Stimulated activated CD4-positive, alpha-beta T cell treated with anti-CD3 and anti-CD28 coated beads, Interleukin-15, amount 100 ng/mL, for 1 hour (primary cell): ENCODE results near the gene PTGFR.

Experiments
- DNase-seq, 2 donors: peaks; one replicate each; pipeline ENCODE4 v3.0.0-alpha.2; 2020; ENCODE audit warnings: low read depth in 1 of 2, low spot score in 1 of 2

Gene PTGFR

DNA sequence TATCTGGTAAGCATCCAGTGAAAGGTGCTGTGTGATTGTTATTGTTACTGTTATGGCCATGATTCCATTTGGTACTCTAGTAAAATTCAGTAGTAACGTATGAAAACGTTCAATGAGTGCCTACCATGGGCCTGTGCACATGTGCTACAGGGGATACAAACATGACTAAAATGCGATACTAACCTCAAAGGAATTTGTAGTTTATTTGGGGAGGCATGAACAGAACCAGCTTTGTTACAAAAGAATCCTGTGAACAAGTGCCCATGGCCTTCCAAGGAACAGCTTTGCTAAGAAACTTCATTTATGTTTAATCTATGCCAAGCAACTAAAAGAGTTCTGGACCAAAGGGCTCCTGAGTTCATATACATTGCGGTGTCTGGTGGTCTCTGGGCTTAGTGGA, 28.7 kb downstream of the PTGFR start:
- DNase-seq = no peak

- no peak for DNase-seq
Observed at GRCh38 chr1:78520216-78520615, 29.4 kb downstream of the PTGFR start.

DNA sequence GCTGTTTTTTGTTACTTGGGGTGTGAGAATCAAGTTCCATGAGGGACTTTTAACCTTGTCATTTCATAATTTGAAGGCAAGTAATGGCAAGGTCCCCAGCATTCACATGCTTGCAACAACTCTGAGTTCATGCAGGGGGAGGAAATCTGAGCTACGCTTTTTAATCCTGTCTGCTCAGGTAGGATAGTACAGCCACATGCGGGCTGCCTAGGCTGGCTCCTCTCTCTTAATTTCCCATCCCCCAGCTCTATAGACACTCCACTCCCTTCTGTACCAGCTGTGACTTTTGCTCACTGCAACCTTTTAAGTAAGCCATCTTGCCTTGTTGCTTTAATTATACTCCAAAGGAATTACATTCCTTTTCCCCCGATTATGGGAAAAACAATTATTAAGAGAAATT, 30.1 kb downstream of the PTGFR start:
- DNase-seq = no peak

DNA sequence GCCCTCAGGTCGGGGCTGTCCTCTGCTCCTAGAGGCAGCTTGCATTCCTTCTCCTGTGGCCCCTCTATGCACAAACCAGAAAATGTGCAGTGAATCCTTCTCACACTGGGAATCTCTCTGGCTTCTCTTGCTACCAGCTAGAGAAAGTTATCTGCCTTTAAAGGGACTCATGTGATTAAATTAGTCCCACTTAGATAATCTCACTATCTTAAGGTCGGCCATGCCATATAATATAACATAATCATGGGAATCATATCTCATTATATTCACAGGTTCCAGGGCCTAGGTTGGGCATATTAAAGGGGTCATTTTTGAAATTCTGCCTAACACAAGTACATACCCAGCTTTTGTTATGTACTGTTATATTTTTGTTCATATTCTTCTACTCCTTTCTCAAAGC, 31.4 kb downstream of the PTGFR start:
- DNase-seq = no peak

DNA sequence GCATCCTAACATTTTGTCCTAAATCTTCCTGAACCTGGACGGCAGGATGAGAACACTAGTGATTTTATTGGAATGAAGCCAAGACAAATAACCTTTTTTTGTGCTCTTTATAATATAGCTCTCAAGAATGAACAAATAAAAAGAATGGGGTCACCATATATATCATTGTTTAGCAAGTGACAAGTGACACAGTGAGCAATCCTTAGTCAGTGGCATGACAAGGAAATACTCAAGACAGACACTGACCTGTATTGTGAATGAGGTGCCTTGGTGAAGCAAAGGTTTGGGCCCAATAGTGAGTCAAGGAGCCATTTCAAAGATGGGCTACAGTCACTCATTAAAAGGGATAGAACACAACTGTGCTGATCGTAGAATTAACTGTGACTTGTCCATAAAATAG, 35.7 kb downstream of the PTGFR start:
- DNase-seq = no peak

- no peak for DNase-seq
Observed at GRCh38 chr1:78527706-78528105, 36.9 kb downstream of the PTGFR start.

DNA sequence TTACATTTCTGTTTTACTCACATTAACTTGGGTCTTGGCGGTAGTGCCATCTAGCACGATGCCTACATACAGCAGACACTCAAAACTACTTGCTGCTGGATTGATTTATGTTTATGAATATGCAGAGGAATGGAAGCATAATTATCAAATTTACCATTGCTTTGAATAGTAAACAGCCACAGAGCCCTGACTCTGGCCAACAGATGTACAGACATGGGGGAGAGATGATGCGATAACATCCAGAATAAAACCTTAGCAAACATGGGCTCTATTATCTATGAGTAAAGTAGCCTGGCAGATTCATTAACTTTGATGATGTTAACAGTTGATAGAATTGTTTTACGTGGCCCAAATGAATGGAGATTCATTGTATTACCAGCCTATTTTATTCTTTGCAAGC, 42.8 kb downstream of the PTGFR start:
- no peak for DNase-seq

GRCh38 chr1:78535286-78535685, 44.5 kb downstream of the PTGFR start:
- DNase-seq = no peak

GRCh38 chr1:78536427-78536826, 45.7 kb downstream of the PTGFR start:
- DNase-seq = no peak

- no peak for DNase-seq
Observed at GRCh38 chr1:78540048-78540447, 49.3 kb downstream of the PTGFR start.

GRCh38 chr1:78541479-78541878, 50.7 kb downstream of the PTGFR start:
- DNase-seq = no peak

GRCh38 chr1:78543941-78544643, 53.3 kb downstream of the PTGFR start:
- DNase-seq = no peak

DNA sequence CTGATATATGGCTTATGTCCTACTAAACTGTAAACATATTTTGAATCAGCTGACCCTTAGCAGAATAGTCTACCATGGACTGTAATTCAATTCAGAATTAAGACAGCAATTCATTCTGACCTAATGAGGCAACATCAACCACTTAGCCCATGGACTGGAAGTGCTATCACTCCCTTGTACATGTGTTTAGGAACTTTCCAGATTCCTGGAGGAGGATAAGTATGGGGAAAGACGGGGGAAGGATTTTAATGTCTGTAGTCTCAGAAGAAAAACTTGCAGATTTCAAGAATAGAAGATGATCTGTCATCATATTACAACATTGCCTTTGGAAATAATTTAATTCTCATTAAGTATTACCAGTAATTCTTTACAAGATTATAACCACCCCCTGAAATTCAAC, 56.3 kb downstream of the PTGFR start:
- DNase-seq = no peak

GRCh38 chr1:78549331-78549730, 58.6 kb downstream of the PTGFR start:
- no peak for DNase-seq

DNA sequence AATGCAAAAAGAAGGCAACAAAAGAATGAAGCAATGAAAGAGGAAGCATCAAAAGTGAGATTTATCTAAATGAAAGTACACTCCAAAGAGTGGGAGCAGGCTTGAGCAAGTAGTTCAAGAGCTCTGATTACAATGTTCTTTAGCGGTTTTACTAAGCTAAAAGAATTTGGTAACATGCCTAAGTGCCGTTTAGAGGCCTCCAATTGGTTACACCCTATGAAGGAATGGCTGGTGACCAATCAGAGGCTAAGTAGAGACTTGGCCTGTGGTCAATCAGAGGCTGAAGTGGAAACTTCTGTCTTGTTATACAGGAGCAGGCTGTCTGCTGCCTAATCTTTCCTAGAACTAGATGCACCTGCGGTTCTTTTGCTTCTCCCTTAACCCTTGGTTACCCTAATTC, 59.1 kb downstream of the PTGFR start:
- DNase-seq = no peak

GRCh38 chr1:78553859-78554258, 63.1 kb downstream of the PTGFR start:
- DNase-seq = no peak

- DNase-seq = no peak
Observed at GRCh38 chr1:78554840-78555239, 64.1 kb downstream of the PTGFR start.

DNA sequence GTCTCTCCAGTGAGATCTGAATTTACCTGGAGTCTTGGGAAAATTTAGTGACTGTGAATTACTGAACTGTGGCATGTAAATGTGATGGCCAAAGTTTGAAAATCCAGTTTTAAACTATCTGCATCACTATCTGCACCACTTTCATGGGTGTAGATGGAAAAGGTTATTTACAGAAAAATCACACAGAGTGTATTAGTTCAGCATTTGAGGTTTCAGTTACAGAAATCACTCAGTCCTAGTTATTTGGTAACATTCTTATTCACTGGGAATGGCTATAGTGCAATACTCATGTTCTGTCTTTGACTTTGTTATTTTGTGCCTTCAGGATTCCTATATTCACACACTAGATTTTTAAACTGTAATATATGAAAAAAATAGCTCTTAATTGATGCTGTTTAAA, 68.9 kb downstream of the PTGFR start:
- no peak for DNase-seq

DNA sequence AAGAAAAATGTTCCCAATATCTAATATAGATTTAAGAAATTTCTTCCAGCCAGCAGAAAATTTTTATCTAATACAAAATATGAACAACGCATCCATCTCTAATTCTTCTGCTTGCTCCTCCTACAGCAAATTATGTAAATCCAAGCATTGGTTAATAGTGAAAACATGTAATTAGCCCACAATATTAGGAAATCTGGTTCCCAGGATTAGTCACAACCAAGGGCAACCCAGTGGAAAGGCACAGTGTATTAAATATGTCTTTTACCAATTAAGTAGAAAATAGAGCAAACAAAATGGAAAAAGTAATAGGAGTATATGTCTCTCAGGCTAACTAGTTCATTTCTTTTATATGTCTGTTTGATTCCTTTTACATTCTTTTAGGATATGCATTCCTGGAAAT, 70.0 kb downstream of the PTGFR start:
- DNase-seq = no peak

DNA sequence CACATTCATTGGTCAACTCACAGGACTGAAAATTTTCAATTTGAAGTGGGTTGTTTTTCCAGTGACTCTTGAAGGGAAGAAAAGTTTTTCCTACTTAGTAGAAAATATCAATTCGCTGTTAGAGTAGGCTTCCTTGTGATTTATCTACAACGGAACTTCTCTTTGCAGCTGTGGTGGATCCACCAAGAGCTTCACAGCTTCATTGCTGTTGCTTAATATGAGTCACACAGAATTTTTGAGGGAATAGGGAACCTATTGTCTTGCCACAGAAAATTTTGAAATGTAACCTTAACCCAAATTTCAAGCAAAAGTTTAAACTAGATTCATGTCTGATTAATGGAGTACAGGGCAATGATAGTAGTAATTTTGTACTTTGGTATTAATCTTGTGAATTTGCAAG, 71.1 kb downstream of the PTGFR start:
- no peak for DNase-seq

DNA sequence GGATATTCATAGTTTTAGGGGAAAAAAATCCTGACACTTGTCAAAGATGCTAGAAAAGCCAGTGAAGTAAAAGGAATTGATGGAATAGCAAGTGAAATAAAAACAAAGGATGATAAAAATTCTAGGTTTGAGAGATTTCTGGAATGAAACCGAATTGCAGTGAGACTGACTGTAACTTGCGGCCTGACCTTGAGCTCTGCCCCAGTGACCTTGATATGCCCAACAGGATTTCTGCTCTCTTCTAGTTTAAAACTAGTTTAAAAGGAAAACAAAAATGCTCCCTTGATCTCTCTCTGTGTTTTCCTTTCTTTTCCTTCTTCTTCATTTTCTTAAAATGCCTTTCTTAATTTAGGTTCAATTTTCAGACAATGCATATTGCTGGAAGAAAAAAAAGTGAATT, 74.6 kb downstream of the PTGFR start:
- DNase-seq = no peak

GRCh38 chr1:78570539-78570938, 79.8 kb downstream of the PTGFR start:
- no peak for DNase-seq

DNA sequence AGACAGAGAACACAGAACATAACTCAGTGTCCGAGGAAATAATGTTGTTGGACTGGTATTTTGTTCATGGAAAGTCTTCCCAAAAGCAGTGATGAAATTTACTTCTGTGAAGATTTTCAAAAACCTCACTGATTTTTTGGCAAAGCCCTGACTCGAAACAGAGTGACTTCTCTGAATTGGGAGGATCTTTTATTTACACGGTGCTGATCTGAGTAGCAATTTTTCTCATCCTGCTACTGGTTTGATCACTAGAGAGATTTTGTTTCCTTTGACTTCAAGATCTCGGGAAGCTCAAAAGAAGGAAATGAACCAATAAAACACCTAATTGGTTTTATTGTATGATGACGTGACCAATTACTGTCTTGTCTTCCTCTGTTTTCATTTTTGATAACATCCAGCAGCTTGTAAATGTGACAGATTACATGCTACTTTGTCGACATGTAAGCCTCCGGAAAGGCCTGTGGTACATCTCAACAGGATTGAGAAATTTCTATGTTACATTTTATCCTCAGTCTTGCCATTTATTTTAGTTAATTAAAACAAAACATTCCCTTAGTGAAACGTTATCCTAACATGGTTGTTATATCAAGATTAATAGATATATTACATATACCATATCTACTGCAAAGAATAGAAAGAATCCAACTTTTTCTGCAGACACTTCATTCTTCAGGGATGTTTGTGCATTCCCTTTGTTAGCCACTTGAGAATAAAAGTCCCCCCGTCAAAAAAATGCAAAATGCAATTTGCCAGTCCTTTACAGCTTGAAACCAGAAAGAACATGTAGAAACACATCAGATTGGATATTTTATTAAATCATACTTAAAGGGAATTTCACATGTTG, 86.7 kb downstream of the PTGFR start:
- no peak for DNase-seq
